ENCODE data around the gene PGAP1.

DNA sequence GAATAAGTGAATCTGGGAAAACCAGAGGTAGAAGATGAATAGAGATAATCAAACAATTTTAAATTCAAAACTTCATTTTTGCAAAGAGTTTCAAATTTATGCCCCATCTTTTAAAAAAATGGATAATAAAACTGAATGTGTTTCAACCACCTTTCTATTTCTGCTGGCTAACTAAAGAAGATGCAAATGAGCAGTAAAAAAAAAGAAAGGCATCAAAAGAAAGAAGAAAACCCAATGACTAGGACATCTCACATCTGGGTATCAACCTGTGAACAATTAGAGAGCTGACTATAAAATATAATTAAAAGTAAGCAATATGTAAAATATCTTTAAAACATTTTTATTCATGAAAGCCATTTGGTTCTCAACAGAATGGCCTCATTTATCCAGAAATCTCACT, 2.5 kb downstream of the PGAP1 start:
- TF ChIP-seq, protein P1, sequence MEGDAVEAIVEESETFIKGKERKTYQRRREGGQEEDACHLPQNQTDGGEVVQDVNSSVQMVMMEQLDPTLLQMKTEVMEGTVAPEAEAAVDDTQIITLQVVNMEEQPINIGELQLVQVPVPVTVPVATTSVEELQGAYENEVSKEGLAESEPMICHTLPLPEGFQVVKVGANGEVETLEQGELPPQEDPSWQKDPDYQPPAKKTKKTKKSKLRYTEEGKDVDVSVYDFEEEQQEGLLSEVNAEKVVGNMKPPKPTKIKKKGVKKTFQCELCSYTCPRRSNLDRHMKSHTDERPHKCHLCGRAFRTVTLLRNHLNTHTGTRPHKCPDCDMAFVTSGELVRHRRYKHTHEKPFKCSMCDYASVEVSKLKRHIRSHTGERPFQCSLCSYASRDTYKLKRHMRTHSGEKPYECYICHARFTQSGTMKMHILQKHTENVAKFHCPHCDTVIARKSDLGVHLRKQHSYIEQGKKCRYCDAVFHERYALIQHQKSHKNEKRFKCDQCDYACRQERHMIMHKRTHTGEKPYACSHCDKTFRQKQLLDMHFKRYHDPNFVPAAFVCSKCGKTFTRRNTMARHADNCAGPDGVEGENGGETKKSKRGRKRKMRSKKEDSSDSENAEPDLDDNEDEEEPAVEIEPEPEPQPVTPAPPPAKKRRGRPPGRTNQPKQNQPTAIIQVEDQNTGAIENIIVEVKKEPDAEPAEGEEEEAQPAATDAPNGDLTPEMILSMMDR (IDR thresholded peaks at IDR 0.05), result no peak
- TF ChIP-seq POLR2A (IDR thresholded peaks at IDR 0.05) (no peak), POLR2AphosphoS5 (IDR thresholded peaks at IDR 0.05) (no peak), EP300 (IDR thresholded peaks at IDR 0.05) (no peak)
